GM18505 (cell line): ENCODE results near the gene SIPA1.

Experiments
- ATAC-seq: cut with Tn5 transposase; IDR thresholded peaks from one replicate; pipeline ENCODE4 v1.9.1; 2021; ENCODE audit not compliant: unreplicated experiment
- POLR2A ChIP-seq: IDR thresholded peaks from 4 replicates; pipeline ENCODE4 v1.6.1; 2011; ENCODE audit warnings: borderline replicate concordance; ENCODE audit not compliant: insufficient read depth, insufficient read length; ENCODE audit errors: extremely low read depth

Gene SIPA1

DNA sequence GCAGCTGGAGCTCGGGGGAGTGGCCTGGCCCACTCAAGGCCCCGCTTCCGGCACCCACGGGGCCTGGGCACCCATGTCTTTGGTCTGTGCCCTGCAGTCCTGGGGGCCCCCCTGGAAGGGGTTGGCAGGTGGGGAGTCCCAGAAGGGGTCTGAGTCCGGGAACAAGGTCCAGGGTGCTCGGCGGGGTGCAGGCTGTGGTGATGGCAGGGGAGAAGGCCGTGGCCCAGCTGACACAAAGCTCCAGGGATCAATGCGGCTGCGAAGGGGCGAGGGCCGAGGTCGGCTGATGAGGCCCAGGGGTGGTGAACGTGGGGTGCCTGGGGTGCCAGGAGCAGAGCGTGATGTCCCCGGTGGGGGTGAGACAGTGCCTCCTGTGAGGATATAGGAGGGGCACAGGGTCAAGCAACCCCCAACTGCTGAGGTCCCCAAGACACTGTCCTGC, 39.6 kb upstream of the SIPA1 start:
- TF ChIP-seq POLR2A, result no peak
- no peak for ATAC-seq

- no peak for ATAC-seq
- TF ChIP-seq POLR2A, result no peak
Measured at GRCh38 chr11:65599216-65599954, 38.5 kb upstream of the SIPA1 start.

DNA sequence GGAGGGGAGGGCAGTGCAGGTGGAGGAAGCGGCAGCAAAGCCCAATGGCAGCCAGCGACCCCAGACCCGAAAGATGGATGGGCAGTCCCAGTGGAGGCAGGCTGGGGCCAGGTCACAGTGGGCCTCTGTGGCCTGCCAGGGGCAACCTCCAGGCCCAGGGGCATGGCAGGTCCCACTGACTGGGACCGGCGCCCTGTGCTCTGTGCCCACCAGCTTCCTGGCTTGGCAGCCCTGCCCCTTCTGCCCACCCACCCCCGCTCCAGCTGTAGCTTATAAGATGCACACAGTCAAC, 38.0 kb upstream of the SIPA1 start:
- TF ChIP-seq POLR2A, result no peak
- ATAC-seq, result no peak

- no peak for TF ChIP-seq POLR2A
- no peak for ATAC-seq
Measured at GRCh38 chr11:65604258-65604657, 33.6 kb upstream of the SIPA1 start.

DNA sequence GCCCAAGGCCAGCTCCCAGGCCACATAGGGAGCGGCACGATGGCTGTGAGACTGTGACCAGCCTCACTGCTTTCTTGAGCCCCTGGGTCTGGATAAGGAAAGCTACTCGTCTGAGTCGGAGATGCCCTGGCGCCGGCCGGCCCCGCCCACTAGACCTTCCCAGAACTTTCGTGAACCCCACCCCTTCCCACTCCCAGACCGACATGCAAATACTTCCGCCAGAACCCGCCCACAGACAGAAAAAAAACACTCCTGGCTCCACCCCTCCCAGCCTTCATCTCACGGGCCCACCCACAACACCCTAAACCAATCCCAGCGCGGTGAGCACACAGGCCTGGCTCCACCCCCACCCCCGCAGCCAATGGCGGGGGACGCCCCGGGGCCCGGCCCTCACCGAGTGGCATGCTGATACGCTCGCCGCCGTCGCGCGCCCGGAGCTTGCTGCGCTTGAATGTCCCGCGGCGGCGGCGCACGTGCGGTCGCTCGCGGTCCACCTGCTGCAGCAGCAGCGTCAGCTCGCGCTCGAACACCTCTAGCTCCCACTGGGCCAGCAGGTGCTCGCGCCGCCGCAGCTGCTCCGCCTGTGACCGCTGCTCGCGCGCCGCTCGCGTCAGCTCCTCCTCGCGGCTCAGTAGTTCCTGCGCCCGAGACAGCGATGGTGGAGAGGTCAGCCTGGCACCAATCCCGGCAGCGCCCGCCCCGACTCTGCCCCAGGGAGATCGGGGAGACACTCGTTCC, 30.9 kb upstream of the SIPA1 start:
- no peak for TF ChIP-seq POLR2A
- no peak for ATAC-seq

- no peak for ATAC-seq
- no peak for TF ChIP-seq POLR2A
Measured at GRCh38 chr11:65607614-65608426, 30.1 kb upstream of the SIPA1 start.

DNA sequence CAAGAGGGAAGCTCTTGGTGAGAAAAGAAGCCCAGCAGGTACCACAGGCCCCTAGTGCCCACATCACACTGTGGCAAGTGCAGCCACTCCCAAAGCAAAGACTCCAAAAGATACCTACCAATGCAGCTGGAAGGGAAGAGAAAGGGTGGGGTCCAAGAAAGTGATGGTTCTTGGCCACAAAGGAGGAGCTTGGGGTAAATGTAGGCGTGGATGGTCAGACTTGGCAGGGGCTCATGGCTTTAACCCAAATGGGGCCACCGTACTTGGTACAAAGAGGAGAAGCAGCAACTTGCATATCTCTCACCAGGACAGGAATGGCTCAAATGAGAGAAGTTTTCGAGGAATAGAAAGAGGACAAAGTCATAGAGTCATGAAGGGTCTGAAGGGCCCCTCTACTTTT, 28.7 kb upstream of the SIPA1 start:
- no peak for TF ChIP-seq POLR2A
- no peak for ATAC-seq

DNA sequence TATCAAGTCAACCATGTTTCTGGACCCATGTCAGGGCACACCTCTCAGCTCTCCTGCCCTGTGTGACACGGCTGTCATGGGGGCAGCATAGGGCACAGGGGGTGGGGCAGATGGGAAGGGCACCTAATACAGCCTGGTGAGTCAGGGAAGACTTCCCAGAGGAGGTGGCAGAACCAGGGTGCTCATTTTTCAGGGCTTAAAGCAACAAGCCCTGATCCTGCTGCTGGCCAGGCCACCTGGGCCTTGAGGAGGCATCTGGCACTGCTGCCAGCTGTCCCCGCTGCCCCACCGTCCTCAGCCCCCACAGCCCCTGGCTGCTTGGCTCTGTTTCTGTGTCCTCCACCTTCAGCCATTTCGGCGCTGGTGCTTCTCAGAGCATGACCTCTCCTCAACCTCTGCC, 28.2 kb upstream of the SIPA1 start:
- no peak for TF ChIP-seq POLR2A
- ATAC-seq, result no peak

DNA sequence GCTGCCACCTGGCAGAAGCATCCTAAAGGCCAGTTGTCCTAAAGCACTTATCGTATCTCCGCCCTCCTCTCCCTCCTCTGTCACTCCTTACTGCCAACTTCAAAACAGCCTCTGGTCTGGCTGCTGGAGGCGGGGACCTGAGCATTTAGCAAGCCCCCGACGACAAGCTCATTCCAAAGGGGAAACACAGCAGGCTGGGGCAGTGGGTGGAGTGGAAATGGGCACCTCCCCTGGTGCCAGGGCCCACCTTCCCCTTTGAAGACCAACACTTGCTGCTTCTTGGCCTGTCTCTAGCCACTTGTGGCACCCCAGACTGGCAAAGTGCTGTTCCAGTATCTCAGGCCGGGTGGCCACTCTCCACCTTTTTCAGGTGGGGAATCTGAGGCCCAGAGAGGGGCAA, 27.5 kb upstream of the SIPA1 start:
- no peak for TF ChIP-seq POLR2A
- ATAC-seq, result no peak

- TF ChIP-seq POLR2A, result no peak
- no peak for ATAC-seq
Measured at GRCh38 chr11:65611028-65611757, 26.7 kb upstream of the SIPA1 start.

GRCh38 chr11:65611758-65612603, 25.9 kb upstream of the SIPA1 start:
- no peak for ATAC-seq

DNA sequence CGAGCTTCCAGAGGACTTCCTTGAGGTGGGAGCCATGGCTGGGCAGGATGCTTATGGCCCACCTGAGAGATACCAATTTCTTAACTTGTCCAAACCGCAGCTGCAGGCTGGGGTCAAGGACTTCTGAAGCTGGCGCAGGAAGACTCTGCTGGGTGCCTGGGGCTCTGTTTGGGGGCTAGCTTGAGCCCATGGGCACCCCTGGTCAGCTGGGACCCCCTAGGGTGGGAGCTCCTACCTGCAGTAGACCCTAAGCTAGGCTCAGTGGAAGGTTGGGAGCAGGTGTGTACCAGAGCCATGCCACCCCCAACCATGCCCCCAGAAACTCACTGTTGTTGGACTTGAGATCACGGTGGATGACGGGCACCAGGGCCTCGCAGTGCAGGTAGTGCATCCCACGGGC, 25.2 kb upstream of the SIPA1 start:
- no peak for ATAC-seq

More at GRCh38 chr11:65611758-65612603, 25.9 kb upstream of the SIPA1 start:
- no peak for TF ChIP-seq POLR2A

More for the DNA sequence above, 25.2 kb upstream of the SIPA1 start:
- no peak for TF ChIP-seq POLR2A
